Measurements from ENCODE around the gene CELA1.
"Not testable (repeated sequence)": the region's sequence is repeated elsewhere in the genome, so short reads cannot be mapped to it uniquely, and the experiment has no call there.

DNA sequence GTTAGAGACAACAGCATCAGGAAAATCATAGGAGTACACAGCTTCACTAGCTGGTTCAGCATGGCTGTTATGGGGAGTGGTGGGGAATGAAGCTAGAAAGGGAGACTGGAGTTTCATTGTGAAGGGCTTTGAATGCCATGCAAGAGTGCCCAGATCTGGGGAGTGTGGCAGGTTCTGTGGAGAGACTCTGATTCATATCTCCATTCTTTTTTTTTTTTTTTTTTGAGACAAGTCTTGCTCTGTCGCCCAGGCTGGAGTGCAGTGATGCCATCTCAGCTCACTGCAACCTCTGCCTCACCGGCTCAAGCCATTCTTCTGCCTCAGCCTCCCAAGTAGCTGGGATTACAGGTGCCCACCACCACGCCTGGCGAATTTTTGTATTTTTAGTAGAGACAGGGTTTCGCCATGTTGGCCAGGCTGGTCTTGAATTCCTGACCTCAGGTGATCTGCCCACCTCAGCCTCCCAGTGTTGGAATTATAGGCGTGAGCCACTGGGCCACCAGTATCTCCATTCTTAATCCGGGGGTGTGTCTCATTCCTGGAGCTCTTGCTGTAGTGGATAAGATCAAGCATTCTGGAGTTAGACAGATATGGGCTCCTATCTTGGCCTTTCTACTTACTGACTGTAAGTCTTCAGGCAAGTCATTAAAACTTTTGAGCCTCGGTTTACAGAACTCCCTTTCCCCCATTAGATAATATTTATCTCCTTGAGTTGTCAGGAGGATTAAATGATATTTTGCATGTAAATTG is 28.2 kb downstream of the CELA1 start:
- not testable (repeated sequence) for TF ChIP-seq GATAD2B (conservative IDR thresholded peaks at IDR 0.05; ENCODE audit: low read depth); RAD21 (IDR thresholded peaks at IDR 0.05; ENCODE audit: insufficient read depth, low read depth, low read length); CBX5 (IDR thresholded peaks at IDR 0.05; ENCODE audit: low read depth); CBX3 (IDR thresholded peaks at IDR 0.05; ENCODE audit: borderline replicate concordance, low read depth); NR2C2 (IDR thresholded peaks at IDR 0.05; ENCODE audit: borderline replicate concordance, control insufficient read depth, insufficient read length, low read depth); NFIC (IDR thresholded peaks at IDR 0.05; ENCODE audit: low read depth, low read length); FOS (IDR thresholded peaks at IDR 0.05; ENCODE audit: borderline replicate concordance, extremely low read depth, insufficient read length)
- TF ChIP-seq, protein P1, sequence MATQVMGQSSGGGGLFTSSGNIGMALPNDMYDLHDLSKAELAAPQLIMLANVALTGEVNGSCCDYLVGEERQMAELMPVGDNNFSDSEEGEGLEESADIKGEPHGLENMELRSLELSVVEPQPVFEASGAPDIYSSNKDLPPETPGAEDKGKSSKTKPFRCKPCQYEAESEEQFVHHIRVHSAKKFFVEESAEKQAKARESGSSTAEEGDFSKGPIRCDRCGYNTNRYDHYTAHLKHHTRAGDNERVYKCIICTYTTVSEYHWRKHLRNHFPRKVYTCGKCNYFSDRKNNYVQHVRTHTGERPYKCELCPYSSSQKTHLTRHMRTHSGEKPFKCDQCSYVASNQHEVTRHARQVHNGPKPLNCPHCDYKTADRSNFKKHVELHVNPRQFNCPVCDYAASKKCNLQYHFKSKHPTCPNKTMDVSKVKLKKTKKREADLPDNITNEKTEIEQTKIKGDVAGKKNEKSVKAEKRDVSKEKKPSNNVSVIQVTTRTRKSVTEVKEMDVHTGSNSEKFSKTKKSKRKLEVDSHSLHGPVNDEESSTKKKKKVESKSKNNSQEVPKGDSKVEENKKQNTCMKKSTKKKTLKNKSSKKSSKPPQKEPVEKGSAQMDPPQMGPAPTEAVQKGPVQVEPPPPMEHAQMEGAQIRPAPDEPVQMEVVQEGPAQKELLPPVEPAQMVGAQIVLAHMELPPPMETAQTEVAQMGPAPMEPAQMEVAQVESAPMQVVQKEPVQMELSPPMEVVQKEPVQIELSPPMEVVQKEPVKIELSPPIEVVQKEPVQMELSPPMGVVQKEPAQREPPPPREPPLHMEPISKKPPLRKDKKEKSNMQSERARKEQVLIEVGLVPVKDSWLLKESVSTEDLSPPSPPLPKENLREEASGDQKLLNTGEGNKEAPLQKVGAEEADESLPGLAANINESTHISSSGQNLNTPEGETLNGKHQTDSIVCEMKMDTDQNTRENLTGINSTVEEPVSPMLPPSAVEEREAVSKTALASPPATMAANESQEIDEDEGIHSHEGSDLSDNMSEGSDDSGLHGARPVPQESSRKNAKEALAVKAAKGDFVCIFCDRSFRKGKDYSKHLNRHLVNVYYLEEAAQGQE (IDR thresholded peaks at IDR 0.05; ENCODE audit: low read depth, low read length), result not testable (repeated sequence)
- TF ChIP-seq, protein P2, sequence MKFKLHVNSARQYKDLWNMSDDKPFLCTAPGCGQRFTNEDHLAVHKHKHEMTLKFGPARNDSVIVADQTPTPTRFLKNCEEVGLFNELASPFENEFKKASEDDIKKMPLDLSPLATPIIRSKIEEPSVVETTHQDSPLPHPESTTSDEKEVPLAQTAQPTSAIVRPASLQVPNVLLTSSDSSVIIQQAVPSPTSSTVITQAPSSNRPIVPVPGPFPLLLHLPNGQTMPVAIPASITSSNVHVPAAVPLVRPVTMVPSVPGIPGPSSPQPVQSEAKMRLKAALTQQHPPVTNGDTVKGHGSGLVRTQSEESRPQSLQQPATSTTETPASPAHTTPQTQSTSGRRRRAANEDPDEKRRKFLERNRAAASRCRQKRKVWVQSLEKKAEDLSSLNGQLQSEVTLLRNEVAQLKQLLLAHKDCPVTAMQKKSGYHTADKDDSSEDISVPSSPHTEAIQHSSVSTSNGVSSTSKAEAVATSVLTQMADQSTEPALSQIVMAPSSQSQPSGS (IDR thresholded peaks at IDR 0.05; ENCODE audit: low read length), result not testable (repeated sequence)
